Measurements from ENCODE around the gene FBXL20.

FBXL20 gene

GRCh38 chr17:39364236-39365025 lies 37.0 kb downstream of the FBXL20 start:
- TF ChIP-seq CTCF (IDR thresholded peaks at IDR 0.05; ENCODE audit: borderline replicate concordance, control extremely low read depth, extremely low read depth, insufficient read depth, missing control alignments): no peak
- in situ Hi-C loops (cut with MboI; ENCODE audit: low sequenced_read_pairs, unreplicated experiment): no loop called here
- DNase-seq (ENCODE audit: low spot score): no peak

GRCh38 chr17:39361064-39361463 lies 40.4 kb downstream of the FBXL20 start:
- in situ Hi-C loops (cut with MboI; ENCODE audit: low sequenced_read_pairs, unreplicated experiment): no loop called here

GRCh38 chr17:39360537-39360936 lies 40.9 kb downstream of the FBXL20 start:
- DNase-seq (ENCODE audit: low spot score): no peak
- no peak for TF ChIP-seq CTCF (IDR thresholded peaks at IDR 0.05; ENCODE audit: borderline replicate concordance, control extremely low read depth, extremely low read depth, insufficient read depth, missing control alignments)
- in situ Hi-C loops (cut with MboI; ENCODE audit: low sequenced_read_pairs, unreplicated experiment): no loop called here

More at GRCh38 chr17:39361064-39361463, 40.4 kb downstream of the FBXL20 start:
- no peak for TF ChIP-seq CTCF (IDR thresholded peaks at IDR 0.05; ENCODE audit: borderline replicate concordance, control extremely low read depth, extremely low read depth, insufficient read depth, missing control alignments)
- no peak for DNase-seq (ENCODE audit: low spot score)

DNA sequence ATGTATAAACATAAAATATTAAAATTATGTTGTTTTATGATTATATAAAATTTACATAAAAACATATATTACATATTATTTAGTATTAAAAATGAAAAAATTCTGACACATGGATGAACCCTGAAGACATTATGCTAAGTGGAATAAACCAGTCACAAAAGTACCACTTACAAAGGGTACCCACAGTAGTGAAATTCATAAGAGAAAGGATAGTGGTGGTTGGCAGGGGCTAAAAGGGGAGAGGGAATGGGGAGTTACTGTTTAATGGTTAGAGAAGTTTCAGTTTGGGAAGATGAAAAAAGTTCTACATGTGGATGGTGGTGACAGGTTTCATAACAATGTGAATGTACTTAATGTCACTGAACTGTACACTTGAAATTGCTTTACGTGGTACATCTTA lies 41.4 kb downstream of the FBXL20 start:
- DNase-seq (ENCODE audit: low spot score): no peak
- TF ChIP-seq CTCF (IDR thresholded peaks at IDR 0.05; ENCODE audit: borderline replicate concordance, control extremely low read depth, extremely low read depth, insufficient read depth, missing control alignments): no peak
- in situ Hi-C loops (cut with MboI; ENCODE audit: low sequenced_read_pairs, unreplicated experiment): no loop called here

- in situ Hi-C loops (cut with MboI; ENCODE audit: low sequenced_read_pairs, unreplicated experiment): no loop called here
- TF ChIP-seq CTCF (IDR thresholded peaks at IDR 0.05; ENCODE audit: borderline replicate concordance, control extremely low read depth, extremely low read depth, insufficient read depth, missing control alignments): no peak
Observed at GRCh38 chr17:39357986-39358385, 43.4 kb downstream of the FBXL20 start.

GRCh38 chr17:39357488-39357887 lies 43.9 kb downstream of the FBXL20 start:
- in situ Hi-C loops (cut with MboI; ENCODE audit: low sequenced_read_pairs, unreplicated experiment): no loop called here
- no peak for DNase-seq (ENCODE audit: low spot score)
- TF ChIP-seq CTCF (IDR thresholded peaks at IDR 0.05; ENCODE audit: borderline replicate concordance, control extremely low read depth, extremely low read depth, insufficient read depth, missing control alignments): no peak

More at GRCh38 chr17:39357986-39358385, 43.4 kb downstream of the FBXL20 start:
- no peak for DNase-seq (ENCODE audit: low spot score)
